Activated naive CD8-positive, alpha-beta T cell treated with anti-CD3 and anti-CD28 coated beads for 36 hours (primary cell): ENCODE measurements around the gene TTL. TPM values are rescaled to one million over a fixed set of nuclear protein-coding genes. Genes with fewer than 3 reads are reported as not detected.
A peak's percentile ranks its signal among the peaks of the same experiment; 100 is the strongest.

Experiments
- DNase-seq: peaks from one replicate; pipeline ENCODE4 v3.0.0; 2021
- H3K27ac Mint-ChIP-seq: one replicate; pipeline ENCODE4 v1.8.0; 2022; ENCODE audit warnings: mild to moderate bottlenecking, moderate library complexity, mixed read lengths
- H3K27me3 Mint-ChIP-seq: one replicate; pipeline ENCODE4 v1.8.0; 2022; ENCODE audit warnings: mild to moderate bottlenecking, mixed read lengths
- H3K36me3 Mint-ChIP-seq: one replicate; pipeline ENCODE4 v1.8.0; 2021; ENCODE audit warnings: mild to moderate bottlenecking, mixed read lengths
- H3K4me1 Mint-ChIP-seq: one replicate; pipeline ENCODE4 v1.8.0; 2021; ENCODE audit warnings: mixed read lengths
- H3K4me3 Mint-ChIP-seq: one replicate; pipeline ENCODE4 v1.8.0; 2022; ENCODE audit warnings: mild to moderate bottlenecking, moderate library complexity, mixed read lengths
- H3K9me3 Mint-ChIP-seq: one replicate; pipeline ENCODE4 v1.8.0; 2022; ENCODE audit warnings: mixed read lengths
- total RNA-seq, 2 experiments: library from RNA; stranded (reverse); gene quantifications; one replicate each; pipeline ENCODE4 v1.2.3, GENCODE V29; 2021

TTL gene
- total RNA-seq, 2 experiments from 2014 or later = 32.8 to 33.9 TPM

DNA sequence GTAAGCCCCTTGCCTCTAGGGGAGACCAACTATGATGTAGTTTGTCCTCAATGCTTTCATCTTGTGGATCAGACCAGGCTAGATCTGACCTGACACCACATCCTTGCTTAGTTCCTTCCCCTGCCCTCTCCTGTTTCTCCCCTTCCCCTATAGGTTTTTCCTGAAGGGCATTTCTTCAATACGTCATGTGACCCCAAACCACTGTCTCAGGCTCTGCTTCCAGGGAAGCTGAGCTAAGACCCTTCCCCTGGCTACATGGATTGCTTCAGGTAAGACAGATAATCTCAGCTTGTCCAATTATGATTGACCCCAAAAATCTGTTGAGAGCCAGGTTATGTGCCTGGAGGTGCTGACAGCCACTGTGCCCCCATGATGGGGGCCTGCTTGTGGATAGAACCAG is 22.6 kb upstream of the TTL start:
- peaks cover 26% of the 10 kb centered on the region for H3K27me3 Mint-ChIP-seq
- no peaks in the 10 kb centered on the region for H3K9me3 Mint-ChIP-seq
- H3K27ac Mint-ChIP-seq = no peak overlapping the region
- DNase-seq = no peak
- H3K4me1 Mint-ChIP-seq = no peaks in the 10 kb centered on the region
- no peaks in the 10 kb centered on the region for H3K36me3 Mint-ChIP-seq
- H3K4me3 Mint-ChIP-seq = no peak overlapping the region

DNA sequence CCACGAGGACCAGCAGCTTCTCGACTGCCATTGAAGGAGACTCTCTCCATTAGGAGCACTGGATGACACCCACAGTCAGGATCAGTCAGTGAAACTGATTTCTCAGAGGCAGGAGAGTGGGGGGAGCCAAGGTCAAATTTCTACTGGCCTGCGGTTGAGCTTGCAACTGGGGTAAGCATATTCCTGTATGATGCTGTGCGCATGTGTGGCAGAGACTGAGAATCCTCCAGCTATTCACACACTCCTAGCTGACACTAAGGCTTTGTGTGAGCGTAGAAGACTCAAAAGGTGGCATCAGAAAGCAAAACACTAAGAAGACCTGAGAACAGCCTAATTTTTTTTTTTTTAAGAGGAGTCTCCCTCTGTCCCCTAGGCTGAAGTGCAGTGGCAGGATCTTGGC is 19.8 kb upstream of the TTL start:
- H3K4me3 Mint-ChIP-seq = no peak overlapping the region
- H3K9me3 Mint-ChIP-seq = no peaks in the 10 kb centered on the region
- no peak for DNase-seq
- H3K27ac Mint-ChIP-seq = no peak overlapping the region
- H3K36me3 Mint-ChIP-seq = no peaks in the 10 kb centered on the region
- H3K27me3 Mint-ChIP-seq = peaks cover 26% of the 10 kb centered on the region
- H3K4me1 Mint-ChIP-seq = no peaks in the 10 kb centered on the region

DNA sequence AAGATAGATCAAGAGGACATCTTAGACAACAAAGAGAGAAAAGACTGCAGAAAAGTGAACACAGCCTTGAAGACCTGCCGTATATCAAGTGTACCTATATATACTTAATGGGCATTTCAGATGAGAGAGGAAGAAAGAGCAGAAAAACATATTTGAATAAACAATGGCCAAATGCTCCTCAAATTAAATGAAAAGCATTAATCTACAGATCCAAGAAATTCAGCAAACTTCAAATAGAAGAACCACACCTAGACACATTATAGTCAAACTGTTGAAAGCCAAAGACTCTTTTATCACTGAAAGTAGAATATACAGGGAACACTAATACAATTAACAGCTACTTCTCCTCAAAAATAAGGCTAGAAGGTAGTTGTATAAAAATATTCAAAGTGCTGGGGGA is 18.7 kb upstream of the TTL start:
- H3K4me3 Mint-ChIP-seq = no peak overlapping the region
- no peaks in the 10 kb centered on the region for H3K9me3 Mint-ChIP-seq
- no peak for DNase-seq
- no peak overlapping the region for H3K27ac Mint-ChIP-seq
- no peaks in the 10 kb centered on the region for H3K36me3 Mint-ChIP-seq
- peaks cover 26% of the 10 kb centered on the region for H3K27me3 Mint-ChIP-seq
- no peaks in the 10 kb centered on the region for H3K4me1 Mint-ChIP-seq

DNA sequence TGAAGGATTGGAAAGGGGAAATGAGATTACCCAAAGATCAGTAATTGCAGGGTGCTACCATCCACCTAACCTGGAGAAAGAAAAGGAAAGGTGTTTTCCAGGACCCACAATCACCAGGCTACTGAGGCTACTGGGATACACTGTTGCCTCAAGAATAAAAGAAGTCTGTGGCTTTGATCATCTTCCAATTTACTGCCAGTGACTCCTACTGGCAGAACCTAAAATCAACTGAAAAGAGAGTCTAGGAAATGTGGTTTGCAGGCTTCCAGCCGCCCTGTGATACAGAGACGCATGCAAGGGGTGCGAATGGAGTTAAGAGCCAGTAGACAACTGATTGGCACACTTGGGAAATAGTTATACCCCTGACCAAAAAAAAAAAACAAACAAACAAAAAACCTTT is 16.6 kb upstream of the TTL start:
- Mint-ChIP-seq H3K36me3 (no peaks in the 10 kb centered on the region), H3K4me1 (no peaks in the 10 kb centered on the region), H3K9me3 (no peaks in the 10 kb centered on the region), H3K27ac (no peak overlapping the region), H3K4me3 (no peak overlapping the region), H3K27me3 (peaks cover 26% of the 10 kb centered on the region)
- DNase-seq = no peak

DNA sequence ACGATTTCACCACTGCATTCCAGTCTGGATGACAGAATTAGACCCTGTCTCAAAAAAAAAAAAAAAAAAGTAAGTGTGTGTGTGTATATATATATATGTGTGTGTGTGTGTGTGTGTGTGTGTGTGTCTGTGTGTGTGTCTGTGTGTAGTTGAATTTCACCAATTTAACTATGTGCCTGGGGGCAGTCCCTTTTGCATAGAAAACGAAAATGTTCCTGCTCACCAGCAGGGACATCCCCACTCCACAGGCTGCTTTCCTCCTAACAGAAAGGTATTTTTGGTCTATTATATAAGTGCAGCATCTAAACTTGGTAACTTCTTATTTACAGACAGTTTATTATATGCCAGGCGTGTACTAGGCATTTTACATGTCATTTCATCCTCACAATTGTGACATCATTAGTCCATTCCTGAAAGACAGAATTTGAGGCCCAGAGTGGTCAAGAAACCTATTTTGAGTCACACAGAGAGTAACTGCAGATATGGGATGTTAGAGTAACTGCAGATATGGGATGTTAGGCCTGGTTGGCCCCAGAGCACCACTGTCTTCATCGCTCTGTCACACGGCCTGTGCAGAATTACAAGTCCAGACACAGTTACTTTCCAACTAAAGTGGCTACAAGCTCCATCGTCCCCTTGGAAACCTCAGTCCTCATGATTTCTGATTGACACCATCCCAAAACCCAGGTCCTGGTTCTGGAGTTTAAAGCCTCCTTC is 9.3 kb upstream of the TTL start:
- DNase-seq = no peak
- Mint-ChIP-seq H3K27ac (no peak overlapping the region), H3K27me3 (no peaks in the 10 kb centered on the region), H3K4me1 (peaks cover 4% of the 10 kb centered on the region), H3K36me3 (no peaks in the 10 kb centered on the region), H3K9me3 (no peaks in the 10 kb centered on the region), H3K4me3 (no peak overlapping the region)

DNA sequence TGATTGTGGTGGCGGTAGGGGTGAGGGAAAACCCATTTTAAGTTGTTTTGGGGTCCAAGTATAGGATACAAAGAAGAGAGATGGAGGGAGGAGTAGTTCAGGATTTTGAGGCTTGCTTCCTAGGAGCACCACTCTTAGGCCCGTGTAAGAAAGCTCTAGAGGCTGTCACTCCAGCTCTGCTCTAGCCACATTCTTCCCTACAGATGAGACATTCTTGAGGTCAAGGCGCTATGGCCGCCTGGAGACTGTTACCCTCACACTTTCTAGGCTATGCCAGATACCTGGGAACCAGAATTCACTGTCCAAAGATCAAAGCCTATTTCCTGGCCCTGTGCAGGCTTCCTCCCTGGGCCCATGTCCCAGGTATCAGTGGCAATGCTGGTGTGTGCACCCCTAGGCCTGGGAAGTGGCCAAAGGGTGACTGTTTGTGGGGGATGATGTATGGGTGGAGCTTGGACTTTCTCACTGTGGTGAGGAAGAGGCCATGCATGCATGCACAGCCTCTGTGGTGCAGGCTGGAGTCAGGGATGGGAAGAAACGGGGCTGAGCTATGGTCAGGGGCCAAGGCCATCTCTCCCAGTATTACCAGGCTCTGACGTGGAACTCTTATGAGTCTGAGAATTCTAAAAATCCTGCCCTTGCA is 7.0 kb upstream of the TTL start:
- H3K9me3 Mint-ChIP-seq = no peaks in the 10 kb centered on the region
- H3K4me3 Mint-ChIP-seq = no peak overlapping the region
- no peak for DNase-seq
- H3K27me3 Mint-ChIP-seq = no peaks in the 10 kb centered on the region
- no peak overlapping the region for H3K27ac Mint-ChIP-seq
- H3K36me3 Mint-ChIP-seq = no peaks in the 10 kb centered on the region
- peaks cover 4% of the 10 kb centered on the region for H3K4me1 Mint-ChIP-seq

DNA sequence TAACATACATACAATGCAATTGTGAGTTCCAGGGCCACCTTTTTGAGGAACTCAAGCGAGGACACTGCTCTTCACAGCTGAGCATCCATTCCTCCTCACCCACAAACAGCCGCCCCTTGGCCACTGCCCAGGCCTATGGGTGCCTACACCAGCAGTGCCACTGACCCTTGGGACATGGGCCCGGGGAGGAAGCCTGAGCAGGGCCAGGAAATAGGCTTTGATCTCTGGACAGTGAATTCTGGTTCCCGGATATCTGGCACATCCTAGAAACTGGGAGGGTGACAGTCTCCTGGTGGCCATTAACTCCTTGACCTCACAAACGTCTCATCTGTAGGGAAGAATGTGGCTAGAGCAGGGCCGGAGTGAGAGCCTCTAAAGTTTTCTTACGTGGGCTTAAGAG is 5.5 kb upstream of the TTL start:
- DNase-seq = no peak
- Mint-ChIP-seq H3K27me3 (no peaks in the 10 kb centered on the region), H3K4me3 (no peak overlapping the region), H3K27ac (no peak overlapping the region), H3K9me3 (no peaks in the 10 kb centered on the region), H3K36me3 (no peaks in the 10 kb centered on the region), H3K4me1 (peaks cover 10% of the 10 kb centered on the region)

DNA sequence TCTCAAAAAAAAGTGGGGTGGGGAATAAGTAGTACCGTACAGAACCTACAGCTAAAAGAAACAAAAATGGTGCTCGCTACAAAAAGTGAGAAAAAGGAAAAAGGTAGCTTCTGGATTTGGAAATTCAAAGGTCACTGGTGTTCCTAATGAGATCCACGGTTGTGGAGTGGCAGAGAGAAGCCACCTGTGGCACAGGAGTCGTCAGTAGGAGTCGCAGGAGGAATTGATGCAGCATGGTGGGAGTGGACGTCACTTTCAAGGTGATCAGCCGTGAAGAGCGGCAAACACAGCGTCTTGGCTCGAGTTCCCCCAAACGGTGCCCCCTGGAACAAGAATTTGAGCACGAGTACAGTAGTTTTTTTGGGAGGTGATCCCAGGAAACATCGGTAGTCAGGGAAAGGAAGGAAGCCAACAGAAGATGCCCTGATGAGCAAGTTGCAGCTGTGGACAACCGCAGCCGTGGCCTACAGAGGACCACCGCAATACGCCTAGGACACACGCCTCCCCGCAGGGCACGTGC is 1.4 kb upstream of the TTL start:
- no peaks in the 10 kb centered on the region for H3K9me3 Mint-ChIP-seq
- H3K27me3 Mint-ChIP-seq = no peaks in the 10 kb centered on the region
- peak overlapping the region; percentile 90 for H3K4me3 Mint-ChIP-seq
- H3K4me1 Mint-ChIP-seq = peaks cover 23% of the 10 kb centered on the region
- peak; percentile 14 for DNase-seq
- H3K36me3 Mint-ChIP-seq = peaks cover 15% of the 10 kb centered on the region
- H3K27ac Mint-ChIP-seq = peak overlapping the region; percentile 86

DNA sequence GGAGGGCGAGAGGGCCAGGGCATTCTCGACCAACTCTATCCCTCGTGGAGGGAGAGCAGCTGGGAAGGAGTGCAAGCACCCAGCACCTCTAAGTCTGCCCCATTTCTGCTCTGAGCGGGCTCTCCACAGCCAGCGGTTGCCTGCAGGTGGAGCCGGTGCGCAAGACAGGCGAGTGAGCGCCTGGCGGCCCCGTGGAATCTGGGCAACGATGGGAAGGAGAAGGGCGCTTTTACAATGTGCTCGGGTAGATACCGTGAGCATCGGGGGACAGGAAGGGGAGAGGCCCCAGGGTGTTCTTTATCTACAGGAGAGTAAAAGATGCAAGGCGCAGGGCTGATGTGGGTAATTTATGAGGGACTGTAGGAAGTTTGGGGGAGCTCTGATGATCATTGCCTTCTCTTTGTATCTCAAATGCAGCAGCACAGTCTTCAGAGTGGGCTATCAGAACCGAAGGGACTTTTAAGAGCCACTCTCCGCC is 867 bp upstream of the TTL start:
- Mint-ChIP-seq H3K36me3 (peaks cover 15% of the 10 kb centered on the region), H3K27ac (peak overlapping the region; percentile 86), H3K4me1 (peaks cover 24% of the 10 kb centered on the region), H3K4me3 (peak overlapping the region; percentile 90), H3K9me3 (no peaks in the 10 kb centered on the region), H3K27me3 (no peaks in the 10 kb centered on the region)
- DNase-seq = peak; percentile 87

DNA sequence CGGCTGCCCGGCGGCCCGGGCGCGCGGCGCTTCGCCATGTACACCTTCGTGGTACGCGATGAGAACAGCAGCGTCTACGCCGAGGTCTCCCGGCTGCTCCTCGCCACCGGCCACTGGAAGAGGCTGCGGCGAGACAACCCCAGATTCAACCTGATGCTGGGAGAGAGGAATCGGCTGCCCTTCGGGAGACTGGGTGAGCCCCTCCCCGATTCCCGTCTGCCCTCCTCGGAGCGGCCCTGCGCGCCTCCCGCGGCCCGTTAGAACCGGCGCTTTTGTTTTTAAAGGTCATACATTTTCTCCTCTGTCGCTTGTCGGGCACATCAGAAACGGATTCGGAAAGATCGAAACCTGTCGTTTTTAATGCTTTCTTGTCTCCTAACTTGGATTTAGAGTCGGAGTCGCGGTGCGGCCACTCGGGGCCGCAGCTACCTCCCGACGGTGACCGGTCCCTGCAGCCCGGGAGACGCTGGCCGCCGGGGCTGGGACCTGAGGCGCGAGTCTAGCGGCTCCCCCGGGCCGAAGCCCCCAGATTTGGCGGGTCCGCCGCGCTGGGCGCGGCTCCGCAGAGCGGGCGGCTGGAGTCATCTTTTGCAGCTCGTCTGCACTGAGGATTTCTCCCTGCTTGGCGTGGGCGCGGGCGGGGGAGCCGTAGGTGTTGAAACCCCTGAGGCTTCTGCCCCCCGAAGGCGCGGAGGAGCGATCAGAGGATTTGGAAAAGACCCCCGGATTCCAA is 519 bp downstream of the TTL start:
- Mint-ChIP-seq H3K9me3 (no peaks in the 10 kb centered on the region), H3K4me3 (peak overlapping the region; percentile 95), H3K27ac (peak overlapping the region; percentile 82), H3K36me3 (peaks cover 17% of the 10 kb centered on the region), H3K27me3 (no peaks in the 10 kb centered on the region), H3K4me1 (peaks cover 34% of the 10 kb centered on the region)
- peak; percentile 51 for DNase-seq

DNA sequence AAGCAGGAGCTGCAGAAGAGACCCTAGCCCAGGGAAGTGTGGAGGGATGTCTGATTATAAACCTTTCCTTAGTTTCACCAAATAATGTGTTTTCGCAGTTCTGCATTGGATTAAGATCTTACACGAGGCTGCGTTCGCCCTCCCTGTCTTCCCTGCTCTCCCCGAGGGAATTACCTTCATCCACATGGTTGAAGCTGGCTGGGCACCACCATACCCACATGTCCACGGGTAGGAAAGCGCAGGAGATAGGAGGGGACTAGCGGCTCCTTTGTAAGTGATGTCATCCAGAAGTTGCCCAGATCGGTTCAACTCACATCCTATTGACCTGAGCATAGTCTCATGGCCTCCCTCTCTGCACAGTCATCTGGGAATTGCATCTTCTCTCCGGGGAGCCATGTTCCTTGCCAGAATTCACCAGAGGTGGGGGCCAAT is 1.1 kb downstream of the TTL start:
- Mint-ChIP-seq H3K27me3 (no peaks in the 10 kb centered on the region), H3K4me1 (peaks cover 38% of the 10 kb centered on the region), H3K36me3 (peaks cover 22% of the 10 kb centered on the region), H3K4me3 (peak overlapping the region; percentile 95), H3K9me3 (no peaks in the 10 kb centered on the region), H3K27ac (peak overlapping the region; percentile 59)
- DNase-seq = peak; percentile 4

DNA sequence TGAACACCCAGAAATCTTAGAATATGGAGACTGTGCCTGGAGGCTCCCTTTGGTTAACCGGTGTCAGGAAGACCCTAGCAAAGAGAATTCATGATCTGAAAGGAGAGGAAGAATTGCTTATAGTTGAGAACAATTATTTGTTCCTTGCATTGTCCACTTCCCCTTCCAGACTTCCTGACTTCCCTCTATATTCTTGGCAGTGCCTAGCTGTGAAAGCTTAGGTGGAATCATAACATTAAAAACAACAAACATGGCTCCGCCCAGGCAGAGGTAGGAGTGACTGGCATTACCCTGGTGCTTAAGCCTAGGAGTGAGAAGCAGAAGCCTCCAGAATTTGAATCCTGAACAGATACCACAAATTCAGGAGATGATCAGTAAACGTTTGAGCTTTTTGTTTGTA is 1.9 kb downstream of the TTL start:
- peaks cover 22% of the 10 kb centered on the region for H3K36me3 Mint-ChIP-seq
- H3K4me3 Mint-ChIP-seq = peak overlapping the region; percentile 95
- no peaks in the 10 kb centered on the region for H3K27me3 Mint-ChIP-seq
- DNase-seq = no peak
- no peak overlapping the region for H3K27ac Mint-ChIP-seq
- H3K4me1 Mint-ChIP-seq = peaks cover 38% of the 10 kb centered on the region
- no peaks in the 10 kb centered on the region for H3K9me3 Mint-ChIP-seq

DNA sequence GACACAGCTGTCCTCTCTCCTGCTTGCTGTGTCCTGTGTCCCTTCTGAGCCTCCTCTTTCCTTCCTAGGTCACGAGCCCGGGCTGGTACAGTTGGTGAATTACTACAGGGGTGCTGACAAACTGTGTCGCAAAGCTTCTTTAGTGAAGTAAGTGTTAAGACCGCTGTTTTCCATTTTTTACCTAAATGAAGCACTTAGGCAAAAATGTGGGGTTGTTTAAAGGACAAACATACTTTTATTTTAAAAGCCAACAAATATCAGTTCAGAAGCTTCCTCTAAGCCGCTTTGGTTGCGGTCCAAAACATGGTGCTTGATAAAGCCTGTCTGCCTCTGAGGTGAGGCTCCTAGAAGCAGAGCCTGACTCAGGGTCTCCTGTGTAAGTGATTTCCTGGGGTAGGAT is 3.9 kb downstream of the TTL start:
- H3K27ac Mint-ChIP-seq = no peak overlapping the region
- H3K4me1 Mint-ChIP-seq = peaks cover 32% of the 10 kb centered on the region
- H3K4me3 Mint-ChIP-seq = no peak overlapping the region
- DNase-seq = no peak
- H3K27me3 Mint-ChIP-seq = no peaks in the 10 kb centered on the region
- no peaks in the 10 kb centered on the region for H3K9me3 Mint-ChIP-seq
- peaks cover 22% of the 10 kb centered on the region for H3K36me3 Mint-ChIP-seq

DNA sequence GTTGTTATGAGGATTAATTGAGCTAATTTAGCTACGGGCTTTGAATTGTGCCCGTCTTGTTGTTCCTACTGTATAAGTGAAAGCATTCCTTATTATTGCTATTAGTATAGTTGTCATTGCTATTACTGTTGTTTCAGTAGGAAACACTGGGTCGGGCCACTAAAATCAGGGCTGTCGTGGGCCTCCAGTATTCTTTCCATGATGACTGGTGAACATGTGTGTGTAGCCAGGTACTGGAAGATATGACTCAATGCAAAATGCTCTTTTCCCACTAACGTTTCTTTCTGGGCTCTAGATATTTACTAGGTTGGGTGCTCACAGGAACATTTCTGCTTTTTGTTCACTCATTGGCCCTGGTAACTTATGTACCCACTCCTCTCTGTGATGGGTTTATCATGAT is 4.9 kb downstream of the TTL start:
- no peak for DNase-seq
- Mint-ChIP-seq H3K27me3 (no peaks in the 10 kb centered on the region), H3K9me3 (no peaks in the 10 kb centered on the region), H3K4me3 (no peak overlapping the region), H3K4me1 (peaks cover 32% of the 10 kb centered on the region), H3K36me3 (peaks cover 22% of the 10 kb centered on the region), H3K27ac (no peak overlapping the region)

DNA sequence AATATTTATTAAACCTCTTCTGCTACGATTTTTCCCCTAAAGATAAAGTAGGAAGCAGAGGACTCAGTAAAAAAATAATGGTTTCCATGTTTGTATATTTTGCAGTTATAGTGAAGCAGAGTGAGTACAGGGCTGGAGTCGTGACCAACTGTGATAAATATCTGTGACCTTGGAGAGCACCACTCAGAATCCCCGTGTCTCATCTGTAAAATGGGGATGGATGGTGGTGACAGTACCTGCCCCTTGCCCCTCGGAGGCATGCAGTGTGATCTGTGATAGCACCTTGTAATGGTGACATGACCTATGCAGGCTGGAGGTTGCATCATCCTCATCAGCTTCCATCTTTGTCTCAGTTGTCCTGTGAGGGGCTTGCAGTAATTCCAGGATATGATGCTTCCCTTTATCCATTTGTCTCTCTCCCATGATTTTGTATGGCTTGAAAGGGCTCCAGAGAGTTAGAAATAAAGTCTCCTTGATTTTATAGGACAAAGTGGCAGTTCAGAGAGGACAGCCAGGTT is 5.5 kb downstream of the TTL start:
- Mint-ChIP-seq H3K9me3 (no peaks in the 10 kb centered on the region), H3K27me3 (no peaks in the 10 kb centered on the region), H3K27ac (no peak overlapping the region), H3K36me3 (peaks cover 22% of the 10 kb centered on the region), H3K4me1 (peaks cover 32% of the 10 kb centered on the region), H3K4me3 (no peak overlapping the region)
- DNase-seq = no peak
